Nasal cavity respiratory epithelium epithelial cell of viscerocranial mucosa (primary cell): ENCODE data around the gene KCNA2. TPM values are rescaled to one million over a fixed set of nuclear protein-coding genes. Genes with fewer than 3 reads are reported as not detected.

ENCODE experiments used
- total RNA-seq: library from RNA; depleted of rRNA; stranded (reverse); fragments of >200 nt; gene quantifications from 2 replicates; pipeline ENCODE4 v1.2.3, GENCODE V29; 2014

KCNA2 gene
- total RNA-seq, result under 0.01 TPM in 1 of 2 replicates, not detected in the other

GRCh38 chr1:110605901-110606656 lies at the start of gene KCNA2:
TSS of gene KCNA2 (minus strand) at chr1:110606358. CDS start at chr1:110604782, 1,576 bp downstream.

Other genes with a start within 250 kb of the KCNA2 start
- gene SLC16A4, start 215.3 kb downstream of the KCNA2 start, total RNA-seq, result 10.6 and 52.3 TPM in 2 replicates
- 47.6 and 51.9 TPM in 2 replicates for gene LAMTOR5, start 198.7 kb downstream of the KCNA2 start, total RNA-seq
- not detected in 2 replicates for gene PROK1, start 155.2 kb downstream of the KCNA2 start, total RNA-seq
- gene KCNA10, start 87.2 kb downstream of the KCNA2 start, total RNA-seq, result not detected in 2 replicates
- gene KCNA3, start 68.6 kb upstream of the KCNA2 start, total RNA-seq, result not detected in 2 replicates